ENCODE measurements around the gene ZIK1. TPM values are rescaled to one million over a fixed set of nuclear protein-coding genes. Genes with fewer than 3 reads are reported as not detected.

The ZIK1 gene
- total and polyA plus RNA-seq, 2 of the 8 experiments (the other 6 are each of a cell fraction or from before 2014, with no cell fraction given), result 19.4 to 36.5 TPM

- FAIRE-seq (no peak), DNase-seq (ENCODE audit: low read depth in 1 of 2, low spot score in 2 of 2) (no peak)
- H3K4me3 ChIP-seq (ENCODE audit: extremely low read depth in 1 of 4, insufficient read depth in 2 of 4, low read depth in 3 of 4, low read length in 4 of 4), result no peak overlapping the region
- ChIA-PET POLR2A (ENCODE audit: partially characterized antibody) (interaction anchor here (0.7 to 3.3 kb wide), 2 partner anchors 11 to 106 kb away, joined by 3 to 17 read pairs; no protein-coding TSS in a partner anchor), CTCF (ENCODE audit: partially characterized antibody) (no interaction called here)
- no peak overlapping the region for H3K18ac ChIP-seq (ENCODE audit: extremely low read depth, low read length)
- no peak overlapping the region for H3K27ac ChIP-seq (ENCODE audit: low read depth, low read length)
- H2BK5ac ChIP-seq (ENCODE audit: low read depth, low read length), result no peak overlapping the region
- no peaks in the 10 kb centered on the region for H3K23me2 ChIP-seq (ENCODE audit: low read depth, low read length)
- no peak overlapping the region for H3K4me2 ChIP-seq (ENCODE audit: insufficient read depth in 1 of 2, low read depth in 2 of 2, low read length in 2 of 2)
- H2BK15ac ChIP-seq (ENCODE audit: low read length), result no peak overlapping the region
- H4K5ac ChIP-seq (ENCODE audit: insufficient read length, low read depth, low read length), result no peak overlapping the region
- TF ChIP-seq YY1 (IDR thresholded peaks at IDR 0.05; ENCODE audit: low read depth, low read length), result no peak
- TF ChIP-seq SRF (IDR thresholded peaks at IDR 0.05; ENCODE audit: low read depth, low read length), result no peak
- no peak for TF ChIP-seq SP1 (IDR thresholded peaks at IDR 0.05; ENCODE audit: low read depth, low read length)
- H3K4ac ChIP-seq (replicated peaks; ENCODE audit: insufficient read length, low read depth, low read length), result no peak overlapping the region
- H3K14ac ChIP-seq (ENCODE audit: insufficient read length), result no peak overlapping the region
- no peak overlapping the region for H3K56ac ChIP-seq (replicated peaks; ENCODE audit: insufficient read length, low read depth, low read length)
- no peak overlapping the region for H2BK20ac ChIP-seq (ENCODE audit: low read length)
- H3K36me3 ChIP-seq (ENCODE audit: control insufficient read depth in 2 of 4, insufficient read depth in 4 of 4, low read length in 3 of 4), result peaks cover 2 to 35% (median 17%) of the 10 kb centered on the region in 4 experiments; a peak in 6 of 8 replicates
- no peaks in the 10 kb centered on the region for H4K20me1 ChIP-seq (replicated peaks in 1 of 2; ENCODE audit: control insufficient read depth in 1 of 2, insufficient read depth in 2 of 2, low read length in 2 of 2)
- H2AFZ ChIP-seq (ENCODE audit: low read length), result no peak overlapping the region
- H3K4me1 ChIP-seq (replicated peaks in 1 of 4; ENCODE audit: control insufficient read depth in 3 of 4, insufficient read depth in 4 of 4, low read length in 3 of 4), result no peaks in the 10 kb centered on the region
- H2BK12ac ChIP-seq (ENCODE audit: low read depth, low read length), result no peak overlapping the region
- H4K8ac ChIP-seq (ENCODE audit: extremely low read depth, insufficient read depth, low read length), result no peak overlapping the region
- H3K9ac ChIP-seq (replicated peaks in 1 of 4; ENCODE audit: extremely low read depth in 1 of 4, low read depth in 3 of 4, low read length in 3 of 4), result no peak overlapping the region
- H3K27me3 ChIP-seq (replicated peaks in 1 of 4; ENCODE audit: control insufficient read depth in 3 of 4, extremely low read depth in 1 of 4, insufficient read depth in 3 of 4, low read length in 3 of 4), result no peaks in the 10 kb centered on the region
- H2BK120ac ChIP-seq (replicated peaks; ENCODE audit: low read depth, low read length), result no peak overlapping the region
- no peaks in the 10 kb centered on the region; the same call in 1 of the 2 replicates for H3K79me1 ChIP-seq (ENCODE audit: low read depth, low read length)
- H3K79me2 ChIP-seq (ENCODE audit: control insufficient read depth in 1 of 2, insufficient read depth in 2 of 2, low read length in 2 of 2), result no peaks in the 10 kb centered on the region
- no peaks in the 10 kb centered on the region for H3K9me3 ChIP-seq (ENCODE audit: insufficient read depth in 2 of 2, low read depth in 1 of 2, low read length in 1 of 2)
- no peak overlapping the region for H4K91ac ChIP-seq (replicated peaks; ENCODE audit: insufficient read length, low read length)
- WGBS, 2 experiments (ENCODE audit: extremely low coverage in 1 of 2, insufficient coverage in 1 of 2, insufficient read length in 1 of 2, insufficient replicate concordance in 2 of 2, low coverage in 1 of 2, low lambda C conversion rate in 2 of 2, missing lambda C conversion rate in 1 of 2), result 88% methylated on average over 5 of the region's 5 CpGs; no CpG with 5 or more reads in 1 of the 2 experiments
- no peak overlapping the region for H3K23ac ChIP-seq (ENCODE audit: insufficient read length)
- no peak overlapping the region for H2AK5ac ChIP-seq (ENCODE audit: low read depth, low read length)
Measured at GRCh38 chr19:57606931-57607330, 23.0 kb downstream of the ZIK1 start.

Data from H1 (cell line).